Body of pancreas (tissue), 4 donors: Measurements from ENCODE around the gene SWT1. TPM values are rescaled to one million over a fixed set of nuclear protein-coding genes. Genes with fewer than 3 reads are reported as not detected.

Experiments
- ATAC-seq: fragments of 150-250 bp; one replicate; pipeline ENCODE4 v1.9.1; 2016
- DNase-seq, 4 donors: peaks; one replicate each; pipeline ENCODE4 v3.0.0-alpha.2; 2019
- H3K27ac ChIP-seq, 4 donors: fragments of 200-600 bp; sonication (generic); 1 replicate in 3 of 4; 2 replicates in 1 of 4; pipeline versions ENCODE4 v1.5.1 to v1.6.1; 2016 to 2019; ENCODE audit warnings: mild to moderate bottlenecking in 1 of 4, mixed read lengths in 1 of 4, moderate library complexity in 1 of 4
- H3K27me3 ChIP-seq, 2 donors: fragments of 200-600 bp; sonication (generic); one replicate each; pipeline ENCODE4 v1.6.0; 2016; ENCODE audit warnings: mild to moderate bottlenecking in 1 of 2
- H3K36me3 ChIP-seq, 2 donors: fragments of 200-600 bp; sonication (generic); replicated peaks in 1 of 2; 2 replicates each; pipeline ENCODE4 v1.5.1; 2016; ENCODE audit warnings: low read depth in 2 of 2; ENCODE audit not compliant: insufficient read depth in 1 of 2
- H3K4me1 ChIP-seq: fragments of 200-600 bp; sonication (generic); one replicate; pipeline ENCODE4 v1.6.0; 2016
- H3K4me3 ChIP-seq, 2 donors: fragments of 200-600 bp; sonication (generic); 1 replicate in 1 of 2; 2 replicates in 1 of 2; pipeline ENCODE4 v1.5.1; 2016 to 2019
- H3K9me3 ChIP-seq, 3 donors: fragments of 200-600 bp; sonication (generic); 1 replicate in 2 of 3; 2 replicates in 1 of 3; pipeline ENCODE4 v1.5.1; 2016
- POLR2A ChIP-seq, 3 donors: fragments of 450-650 bp; IDR thresholded peaks; one replicate each; pipeline ENCODE4 v1.6.1; 2016; ENCODE audit warnings: antibody characterized with exemption in 3 of 3, mild to moderate bottlenecking in 2 of 3
- WGBS, 2 donors: methylation state at CpG; one replicate each; pipeline ENCODE4 v1.1.5; 2017; 5-methylcytosine and 5-hydroxymethylcytosine counted together
- intact Hi-C: fragments of 100-400 bp; cut with DNase I; formaldehyde crosslinking; loops from one replicate; pipeline ENCODE4 v1.15.1; 2023
- total RNA-seq, 2 donors: library from RNA; depleted of rRNA; stranded (reverse); fragments of >200 nt; gene quantifications; one replicate each; pipeline ENCODE4 v1.1.0, GENCODE V29; 2016
- TF ChIP-seq, protein P1 (sequence below), 7 experiments: fragments of 450-650 bp in 4 of 7; fragments of 200-600 bp in 3 of 7; sonication (generic) in 3 of 7; IDR thresholded peaks; one replicate each; pipeline ENCODE4 v1.5.1; 2016 to 2019; ENCODE audit warnings: antibody characterized with exemption in 7 of 7

Gene SWT1
- total RNA-seq, 2 donors from 2014 or later: 7.6 to 13.0 TPM

DNA sequence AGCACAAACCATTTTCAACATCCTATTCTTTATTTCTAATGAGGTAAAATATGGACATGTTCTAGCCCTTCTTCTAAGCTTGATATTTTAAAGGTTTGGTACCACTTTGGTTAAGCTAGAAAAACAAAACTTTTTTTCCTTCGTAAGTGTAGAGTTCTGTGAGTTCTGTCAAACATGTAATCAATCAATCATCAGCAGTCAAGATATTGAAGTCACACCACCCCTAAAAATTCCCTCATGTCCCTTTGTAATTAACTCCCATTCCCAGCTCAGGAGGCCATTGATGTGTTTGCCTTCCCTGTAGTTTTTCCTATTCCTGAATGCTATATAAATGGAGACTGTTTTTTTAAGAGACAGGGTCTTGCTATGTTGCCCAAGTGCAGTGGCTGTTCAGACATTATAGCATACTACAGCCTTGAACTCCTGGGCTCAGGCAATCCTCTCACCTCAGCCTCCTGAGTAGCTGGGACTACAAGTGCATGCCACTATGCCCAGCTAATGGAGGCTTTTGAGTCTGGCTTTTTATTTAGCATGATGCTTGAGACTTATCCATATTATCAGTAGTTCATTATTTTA lies 137.1 kb downstream of the SWT1 start:
- DNase-seq (no peak), ATAC-seq (no peak)
- intact Hi-C loops: no loop called here
- no peaks in the 10 kb centered on the region for H3K4me1 ChIP-seq
- peaks cover 0 to 16% of the 10 kb centered on the region in 2 donors for H3K36me3 ChIP-seq
- H3K4me3 ChIP-seq: no peak overlapping the region
- WGBS, 2 donors: 78 to 88% methylated on average over 1 of the region's 1 CpG
- H3K27ac ChIP-seq: no peak overlapping the region
- no peak for TF ChIP-seq POLR2A (IDR thresholded peaks at IDR 0.05)
- TF ChIP-seq, protein P1, sequence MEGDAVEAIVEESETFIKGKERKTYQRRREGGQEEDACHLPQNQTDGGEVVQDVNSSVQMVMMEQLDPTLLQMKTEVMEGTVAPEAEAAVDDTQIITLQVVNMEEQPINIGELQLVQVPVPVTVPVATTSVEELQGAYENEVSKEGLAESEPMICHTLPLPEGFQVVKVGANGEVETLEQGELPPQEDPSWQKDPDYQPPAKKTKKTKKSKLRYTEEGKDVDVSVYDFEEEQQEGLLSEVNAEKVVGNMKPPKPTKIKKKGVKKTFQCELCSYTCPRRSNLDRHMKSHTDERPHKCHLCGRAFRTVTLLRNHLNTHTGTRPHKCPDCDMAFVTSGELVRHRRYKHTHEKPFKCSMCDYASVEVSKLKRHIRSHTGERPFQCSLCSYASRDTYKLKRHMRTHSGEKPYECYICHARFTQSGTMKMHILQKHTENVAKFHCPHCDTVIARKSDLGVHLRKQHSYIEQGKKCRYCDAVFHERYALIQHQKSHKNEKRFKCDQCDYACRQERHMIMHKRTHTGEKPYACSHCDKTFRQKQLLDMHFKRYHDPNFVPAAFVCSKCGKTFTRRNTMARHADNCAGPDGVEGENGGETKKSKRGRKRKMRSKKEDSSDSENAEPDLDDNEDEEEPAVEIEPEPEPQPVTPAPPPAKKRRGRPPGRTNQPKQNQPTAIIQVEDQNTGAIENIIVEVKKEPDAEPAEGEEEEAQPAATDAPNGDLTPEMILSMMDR (IDR thresholded peaks at IDR 0.05): no peak
- H3K27me3 ChIP-seq: no peaks in the 10 kb centered on the region
- no peaks in the 10 kb centered on the region for H3K9me3 ChIP-seq

DNA sequence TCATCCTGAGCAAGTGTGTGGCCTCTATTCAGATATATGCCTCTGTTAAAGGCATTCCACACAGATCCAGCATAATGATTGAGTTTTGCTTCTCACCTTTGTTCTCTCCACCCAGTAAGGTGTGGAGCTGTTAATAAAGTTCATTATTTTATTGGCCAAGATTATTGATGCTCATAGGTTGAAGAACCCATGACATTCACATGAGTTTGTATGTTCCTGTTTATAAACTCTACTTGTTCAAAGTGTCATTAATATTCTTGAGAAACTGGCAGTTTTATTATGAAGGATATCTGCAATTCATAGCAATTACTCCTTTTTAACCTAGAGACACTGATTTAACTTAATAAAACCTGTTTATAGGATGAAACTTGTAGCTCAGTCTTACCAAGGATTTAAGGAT lies 138.1 kb downstream of the SWT1 start:
- ATAC-seq (no peak), DNase-seq (no peak)
- Histone ChIP-seq H3K27ac (no peak overlapping the region), H3K36me3 (peaks cover 0 to 24% of the 10 kb centered on the region in 2 donors), H3K4me3 (no peak overlapping the region), H3K9me3 (no peaks in the 10 kb centered on the region), H3K27me3 (no peaks in the 10 kb centered on the region), H3K4me1 (no peaks in the 10 kb centered on the region)
- intact Hi-C loops: no loop called here
- TF ChIP-seq POLR2A (IDR thresholded peaks at IDR 0.05): no peak
- TF ChIP-seq, protein P1 (IDR thresholded peaks at IDR 0.05): no peak

DNA sequence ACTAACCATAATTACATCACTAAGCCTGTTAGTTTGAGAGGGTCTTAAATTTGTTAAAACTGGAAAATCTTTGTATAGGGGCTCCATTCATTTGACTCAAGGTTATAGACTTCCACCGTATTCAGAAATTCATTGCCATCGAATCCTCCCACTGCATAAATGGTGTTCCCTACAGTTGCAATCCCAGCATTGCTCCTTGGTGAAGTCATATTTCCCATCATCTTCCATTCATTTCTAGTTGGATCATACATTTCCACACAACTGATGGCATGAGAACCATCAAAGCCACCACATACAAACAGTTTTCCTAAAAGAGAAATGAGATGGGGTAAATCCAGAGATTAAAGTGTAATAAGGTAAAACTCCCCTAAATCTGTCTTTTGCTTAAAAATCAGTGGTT lies 141.0 kb downstream of the SWT1 start:
- no peak for DNase-seq
- Histone ChIP-seq H3K27ac (no peak overlapping the region), H3K9me3 (no peaks in the 10 kb centered on the region), H3K27me3 (no peaks in the 10 kb centered on the region), H3K36me3 (peaks cover 0 to 42% of the 10 kb centered on the region in 2 donors), H3K4me1 (no peaks in the 10 kb centered on the region), H3K4me3 (no peak overlapping the region)
- WGBS, 2 donors: 92 to 98% methylated on average over 2 of the region's 2 CpGs
- no peak for ATAC-seq
- TF ChIP-seq, protein P1 (IDR thresholded peaks at IDR 0.05): no peak
- TF ChIP-seq POLR2A (IDR thresholded peaks at IDR 0.05): no peak
- intact Hi-C loops: no loop called here

DNA sequence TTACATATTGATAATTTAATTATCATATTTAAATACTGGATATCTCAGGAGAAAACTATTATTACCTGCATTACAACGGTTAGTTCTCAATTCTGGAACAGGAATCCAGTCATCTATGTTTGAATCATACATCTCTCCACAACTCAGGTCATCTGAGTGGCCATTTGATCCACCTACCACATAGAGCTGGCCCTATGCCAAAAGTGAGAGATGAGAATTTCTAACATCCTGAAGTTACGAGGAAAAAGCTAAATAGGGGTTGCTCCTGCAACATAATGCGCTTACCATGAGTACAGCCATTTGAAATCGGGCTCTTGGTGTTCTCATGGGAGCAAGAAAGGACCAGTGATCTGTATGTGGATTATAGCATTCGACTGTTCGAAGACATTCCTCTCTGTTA lies 143.2 kb downstream of the SWT1 start:
- Histone ChIP-seq H3K27me3 (no peaks in the 10 kb centered on the region), H3K27ac (no peak overlapping the region), H3K9me3 (no peaks in the 10 kb centered on the region), H3K4me1 (no peaks in the 10 kb centered on the region), H3K36me3 (peaks cover 9 to 55% of the 10 kb centered on the region in 2 donors), H3K4me3 (no peak overlapping the region)
- WGBS, 2 donors: 86 to 91% methylated on average over 6 of the region's 6 CpGs
- no peak for ATAC-seq
- DNase-seq: no peak
- TF ChIP-seq, protein P1 (IDR thresholded peaks at IDR 0.05): no peak
- TF ChIP-seq POLR2A (IDR thresholded peaks at IDR 0.05): no peak
- intact Hi-C loops: no loop called here

DNA sequence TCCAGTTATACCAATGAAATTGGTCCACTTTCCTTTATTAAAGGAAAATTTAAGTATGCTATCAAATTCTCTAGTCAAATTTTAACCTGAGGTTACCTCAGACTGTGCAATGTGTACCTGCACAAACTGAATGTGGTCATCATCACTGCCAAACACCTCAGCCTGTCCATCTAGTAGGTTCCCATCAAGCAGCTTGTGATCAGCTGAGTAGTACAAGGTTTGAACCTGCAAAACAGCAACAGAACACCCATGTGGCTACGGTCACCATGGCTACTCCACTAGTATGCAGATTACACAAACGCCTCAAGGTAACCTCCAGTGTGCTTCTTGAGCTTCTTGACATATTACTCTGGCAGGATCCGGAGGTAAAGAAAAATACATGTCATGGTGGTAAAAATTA lies 148.5 kb downstream of the SWT1 start:
- Histone ChIP-seq H3K36me3 (peaks cover 21 to 57% of the 10 kb centered on the region in 2 donors), H3K27ac (no peak overlapping the region), H3K27me3 (no peaks in the 10 kb centered on the region), H3K4me3 (no peak overlapping the region), H3K4me1 (peaks cover 6% of the 10 kb centered on the region), H3K9me3 (no peaks in the 10 kb centered on the region)
- no peak for DNase-seq
- no peak for ATAC-seq
- WGBS, 2 donors: 88 to 94% methylated on average over 3 of the region's 3 CpGs
- TF ChIP-seq, protein P1 (IDR thresholded peaks at IDR 0.05): no peak
- TF ChIP-seq POLR2A (IDR thresholded peaks at IDR 0.05): no peak
- intact Hi-C loops: no loop called here
